Kasumi-1 (cell line): Measurements from ENCODE around the gene AK4.
"Not testable (repeated sequence)": the region's sequence is repeated elsewhere in the genome, so short reads cannot be mapped to it uniquely, and the experiment has no call there.

Experiments
- DNase-seq, 2 experiments: peaks; one replicate each; lab custom pipeline; 2025; lab: John Stamatoyannopoulos, UW

AK4 gene

DNA sequence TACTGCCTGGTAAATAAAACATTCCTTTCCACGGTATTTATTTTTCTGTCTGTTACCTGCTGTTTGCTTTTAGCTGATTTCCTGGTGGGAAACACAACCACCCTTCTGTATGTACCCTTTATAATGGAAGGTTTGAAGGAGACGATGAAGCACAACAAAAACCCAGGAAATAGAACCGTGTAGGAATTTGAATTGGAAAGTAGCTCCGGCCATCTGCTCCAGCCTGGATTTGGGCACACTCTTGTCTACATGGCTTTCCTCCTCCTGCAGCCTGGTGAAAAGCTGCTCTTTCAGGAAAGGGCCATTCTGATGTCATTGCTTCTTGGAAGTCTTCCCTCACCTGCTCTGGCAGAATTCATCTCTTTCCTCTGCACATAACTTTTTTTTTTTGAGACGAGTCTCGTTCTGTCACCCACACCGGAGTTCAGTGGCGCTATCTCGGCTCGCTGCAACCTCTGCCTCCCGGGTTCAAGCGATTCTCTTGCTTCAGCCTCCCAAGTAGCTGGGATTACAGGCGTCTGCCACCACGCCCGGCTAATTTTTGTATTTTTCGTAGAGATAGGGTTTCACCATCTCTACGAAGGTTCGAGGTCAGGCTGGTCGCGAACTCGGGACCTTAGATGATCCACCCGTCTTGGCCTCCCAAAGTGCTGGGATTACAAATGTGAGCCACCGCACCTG is 2.7 kb downstream of the AK4 start:
- DNase-seq, result no peak

DNA sequence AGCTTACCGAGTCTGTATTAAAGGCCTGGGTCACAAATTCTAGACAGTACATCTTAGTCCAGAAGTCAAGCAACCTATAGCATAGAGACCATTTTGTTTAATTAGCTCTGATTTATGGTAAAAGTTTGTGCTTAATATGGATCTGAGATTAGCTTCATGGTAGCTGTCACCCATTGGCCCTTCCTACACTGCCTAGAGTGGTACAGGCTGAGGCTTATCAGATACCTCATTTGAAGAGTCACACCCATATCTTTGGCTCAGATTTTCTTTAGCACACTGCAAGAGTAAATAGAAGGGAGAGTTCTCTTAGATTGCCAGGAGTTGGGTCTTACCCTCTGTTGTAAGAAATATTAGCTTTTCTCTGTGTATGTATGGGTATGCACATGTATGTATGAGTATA is 3.6 kb downstream of the AK4 start:
- DNase-seq, result no peak

DNA sequence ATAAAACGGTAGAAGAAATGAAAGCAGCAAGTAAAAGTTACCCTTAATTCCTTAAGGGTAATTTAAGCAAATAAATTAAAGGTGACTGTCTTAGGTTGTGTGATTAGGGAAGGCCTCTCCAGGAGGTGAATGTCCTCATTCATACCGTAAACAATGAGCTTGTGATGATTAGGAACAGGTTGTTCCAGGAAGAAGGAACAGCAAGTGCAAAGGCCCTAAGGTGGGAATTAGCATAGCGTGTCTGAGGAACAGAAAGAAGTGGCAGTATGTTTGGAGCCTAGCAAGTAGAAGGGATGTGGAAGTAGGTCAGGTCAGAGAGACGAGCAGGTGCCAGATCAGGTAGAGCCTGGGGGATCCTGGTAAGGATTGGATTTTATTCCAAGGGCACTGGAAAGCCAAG is 5.6 kb downstream of the AK4 start:
- DNase-seq, result no peak

DNA sequence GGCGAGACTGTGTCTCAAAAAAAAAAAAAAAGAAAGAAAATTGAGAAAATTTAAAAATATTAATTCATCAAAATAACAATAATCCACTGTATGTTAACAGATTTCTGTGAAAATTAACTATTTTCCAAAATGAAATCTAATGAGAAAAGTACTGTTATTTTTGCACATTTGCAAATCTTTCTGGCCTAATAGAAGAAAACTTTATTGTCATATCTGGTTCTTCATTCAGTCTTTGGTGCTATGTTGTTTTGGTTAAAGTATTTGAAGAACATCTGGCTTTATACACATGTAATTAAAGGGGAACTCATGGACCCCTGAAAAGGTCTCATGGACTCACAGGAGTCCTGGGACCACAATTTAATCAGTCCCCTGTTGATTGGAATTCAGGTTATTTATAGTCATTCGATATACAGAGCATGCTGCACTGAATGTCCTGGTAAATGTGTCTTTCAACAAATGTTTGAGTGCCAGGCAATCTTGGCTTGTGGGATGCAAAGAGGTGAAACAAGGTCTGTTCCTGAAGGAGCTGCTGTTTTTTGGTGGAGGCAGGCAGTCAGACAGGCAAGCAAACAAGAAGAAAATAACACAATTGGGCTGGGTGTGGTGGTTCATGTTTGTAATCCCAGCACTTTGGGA is 9.0 kb downstream of the AK4 start:
- no peak for DNase-seq

DNA sequence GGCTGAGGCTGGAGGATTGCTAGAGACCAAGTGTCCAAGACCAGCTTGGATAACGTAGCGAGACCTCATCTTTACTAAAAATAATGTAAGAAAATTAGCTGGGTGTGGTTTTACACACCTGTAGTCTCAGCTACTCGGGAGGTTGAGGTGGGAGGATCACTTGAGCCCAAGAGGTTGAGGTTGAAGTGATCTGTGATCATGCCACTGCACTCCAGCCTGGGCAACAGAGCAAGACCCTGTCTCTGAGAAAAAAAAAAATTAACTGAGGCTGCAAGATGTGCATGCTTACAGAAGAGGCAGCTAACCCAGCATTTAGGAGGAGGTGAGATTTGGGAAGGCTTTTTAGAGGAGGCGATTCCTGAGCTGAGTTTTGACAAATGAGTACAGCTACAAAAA is 9.5 kb downstream of the AK4 start:
- no peak for DNase-seq

DNA sequence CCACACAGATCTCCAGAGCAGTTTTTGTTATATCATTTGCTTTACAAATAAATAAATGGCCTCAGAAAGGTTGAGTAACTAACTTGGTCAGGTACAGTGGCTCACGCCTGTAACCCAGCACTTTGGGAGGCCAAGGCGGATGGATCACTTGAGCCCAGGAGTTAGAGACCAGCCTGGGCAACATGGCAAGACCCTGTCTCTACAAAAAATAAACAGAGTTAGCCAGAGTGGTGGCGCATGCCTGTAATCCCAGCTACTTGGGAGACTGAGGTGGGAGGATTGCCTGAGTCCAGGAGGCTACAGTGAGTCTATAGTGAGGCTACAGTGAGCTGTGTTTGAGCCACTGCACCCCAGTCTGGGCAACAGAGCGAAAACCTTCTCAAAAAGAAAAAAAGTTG is 11.3 kb downstream of the AK4 start:
- DNase-seq, result not testable (repeated sequence)

DNA sequence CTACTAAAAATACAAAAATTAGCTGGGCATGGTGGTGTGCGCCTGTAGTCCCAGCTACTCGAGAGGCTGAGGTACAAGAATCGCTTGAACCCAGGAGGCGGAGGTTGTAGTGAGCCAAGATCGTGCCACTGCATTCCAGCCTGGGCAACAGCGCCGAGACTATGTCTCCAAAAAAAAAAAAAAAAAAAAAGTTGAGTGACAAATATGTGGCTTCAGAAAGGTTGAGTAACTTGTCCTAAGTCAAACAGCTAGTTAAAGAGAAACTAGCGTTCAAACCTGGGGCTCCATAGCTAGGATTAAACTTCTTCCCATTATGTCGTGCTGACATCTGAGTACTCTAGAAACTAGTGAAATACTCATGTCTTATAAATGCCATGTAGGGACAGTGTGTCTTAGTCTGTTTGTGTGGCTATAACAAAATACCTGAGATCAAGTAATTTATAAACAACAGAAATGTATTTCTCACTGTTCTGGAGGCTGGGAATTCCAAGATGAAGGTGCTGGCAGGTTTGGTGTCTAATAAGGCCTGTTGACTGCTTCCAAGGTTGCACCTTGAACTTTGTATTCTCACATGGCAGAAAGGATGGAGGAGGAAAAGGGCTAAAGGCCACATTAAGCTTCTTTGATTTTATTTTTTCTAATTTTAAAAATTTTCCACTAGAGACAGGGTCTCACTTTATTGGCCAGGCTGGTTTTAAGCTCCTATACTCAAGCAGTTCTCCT is 12.0 kb downstream of the AK4 start:
- no peak for DNase-seq

DNA sequence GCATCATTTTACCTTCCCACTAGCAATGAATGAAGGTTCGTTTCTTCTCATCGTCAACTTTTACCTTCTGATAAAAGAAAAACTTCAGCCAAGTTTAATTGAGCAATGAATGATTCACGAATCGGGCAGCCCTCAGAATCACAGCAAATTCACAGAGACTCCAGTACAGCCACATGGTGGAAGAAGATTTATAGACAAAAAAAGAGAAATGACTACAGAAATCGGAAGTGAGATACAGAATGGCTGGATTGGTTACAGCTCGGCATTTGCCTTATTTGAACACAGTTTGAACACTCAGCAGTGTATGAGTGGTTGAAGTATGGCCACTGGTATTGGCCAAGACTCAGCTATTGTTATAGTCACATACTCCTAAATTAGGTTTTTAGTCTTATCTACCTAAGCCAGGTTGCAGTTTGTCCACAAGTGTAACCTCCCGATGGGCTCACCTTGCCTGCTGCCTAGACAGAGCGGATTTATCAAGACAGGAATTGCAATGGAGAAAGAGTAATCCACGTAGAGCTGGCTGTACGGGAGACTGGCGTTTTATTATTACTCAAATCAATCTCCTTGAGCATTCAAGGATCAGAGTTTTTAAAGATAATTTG is 15.3 kb downstream of the AK4 start:
- DNase-seq, result no peak

DNA sequence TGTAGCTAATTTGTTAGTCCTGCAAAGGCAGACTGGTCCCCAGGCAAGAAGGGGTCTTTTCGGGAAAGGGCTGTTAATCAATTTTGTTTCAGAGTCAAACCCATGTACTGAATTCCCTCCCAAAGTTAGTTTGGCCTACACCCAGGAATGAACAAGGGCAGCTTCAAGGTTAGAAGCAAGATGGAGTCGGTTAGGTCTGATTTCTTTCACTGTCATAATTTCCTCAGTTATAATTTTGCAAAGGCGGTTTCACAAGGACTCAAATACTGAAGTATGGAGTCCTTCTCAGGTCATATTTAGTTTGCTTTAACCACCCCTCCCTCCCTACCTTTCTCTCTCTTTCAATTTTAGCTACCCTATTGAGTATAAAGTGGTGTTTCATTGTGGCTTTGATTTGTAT is 16.1 kb downstream of the AK4 start:
- DNase-seq, result not testable (repeated sequence)

DNA sequence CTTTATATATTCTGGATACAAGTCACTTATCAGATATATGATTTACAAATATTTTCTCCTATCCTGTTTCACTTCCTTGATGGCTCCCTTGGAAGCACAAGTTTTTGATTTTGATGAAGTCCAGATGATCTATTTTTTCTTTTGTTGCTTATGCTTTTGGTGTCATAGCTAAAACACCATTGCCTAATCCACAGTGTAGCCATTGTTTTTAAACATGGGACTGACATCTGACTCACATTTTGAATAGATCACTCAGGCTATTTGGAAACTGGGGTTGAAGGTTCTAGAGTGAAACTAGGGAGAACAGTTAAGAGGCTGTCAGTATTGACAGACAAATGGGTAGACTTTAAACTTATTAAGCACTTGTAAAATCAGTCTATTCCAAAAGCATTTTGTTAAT is 16.6 kb downstream of the AK4 start:
- DNase-seq, result no peak

DNA sequence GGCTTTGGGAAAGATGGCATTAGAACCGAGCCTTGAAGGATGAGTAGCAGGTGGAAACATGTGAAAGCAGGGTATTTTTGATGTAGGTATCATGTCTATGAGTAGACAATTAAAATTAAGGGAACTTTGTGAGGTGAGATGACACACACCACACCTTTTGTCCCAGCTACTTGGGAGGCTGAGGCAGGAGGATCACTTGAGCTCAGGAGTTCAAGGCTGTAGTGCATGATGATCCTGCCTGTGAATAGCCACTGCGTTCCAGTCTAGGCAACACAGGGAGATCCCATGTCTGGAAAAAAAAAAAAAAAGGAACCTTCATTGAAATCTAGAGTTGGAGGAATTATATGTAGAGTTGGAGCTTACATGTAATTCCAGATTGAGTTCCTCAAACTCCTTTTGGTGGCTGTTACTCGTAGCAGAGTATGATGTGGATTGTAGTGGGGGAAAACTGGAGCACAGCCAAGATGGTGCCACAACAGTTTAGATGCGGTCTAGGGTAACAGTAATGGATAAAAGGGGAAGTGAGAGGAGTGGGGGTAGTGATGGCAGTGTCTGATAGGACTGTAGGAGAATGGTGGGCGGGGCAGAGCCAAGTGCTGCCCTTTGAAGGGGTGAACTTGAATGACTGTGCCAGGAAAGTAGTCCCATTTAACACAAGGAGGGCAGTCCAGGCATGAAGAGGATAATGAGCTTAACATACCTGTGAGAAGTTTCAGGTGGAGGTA is 17.4 kb downstream of the AK4 start:
- peak; percentile 98 for DNase-seq

DNA sequence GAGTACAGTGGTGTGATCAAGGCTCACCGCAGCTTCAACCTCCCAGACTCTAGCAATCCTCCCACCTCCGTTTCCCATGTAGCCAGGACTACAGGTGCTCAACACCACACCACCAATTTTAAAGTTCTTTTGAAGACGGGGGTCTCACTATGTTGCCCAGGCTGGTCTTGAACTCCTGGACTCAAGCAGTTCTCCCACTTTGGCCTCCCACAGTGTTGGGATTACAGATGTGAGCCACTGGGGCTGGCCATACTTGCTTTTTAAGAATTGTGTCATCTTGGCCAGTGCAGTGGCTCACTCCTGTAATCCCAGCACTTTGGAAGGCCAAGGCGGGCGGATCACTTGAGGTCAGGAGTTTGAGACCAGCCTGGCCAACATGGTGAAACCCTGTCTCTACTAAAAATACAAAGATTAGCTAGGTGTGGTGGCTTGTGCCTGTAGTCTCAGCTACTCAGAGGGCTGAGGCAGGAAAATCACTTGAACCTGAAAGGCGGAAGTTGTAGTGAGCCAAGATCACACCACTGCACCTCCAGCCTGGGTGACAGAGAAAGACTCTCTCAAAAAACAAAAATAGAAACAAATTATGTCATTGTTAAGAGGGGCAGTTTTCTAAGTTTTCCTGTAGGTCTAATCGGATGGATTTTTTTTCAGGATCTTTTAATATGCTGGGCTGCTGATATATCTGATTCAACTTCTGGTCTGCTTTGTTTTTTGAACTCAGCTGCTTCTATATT is 18.7 kb downstream of the AK4 start:
- DNase-seq, result no peak

DNA sequence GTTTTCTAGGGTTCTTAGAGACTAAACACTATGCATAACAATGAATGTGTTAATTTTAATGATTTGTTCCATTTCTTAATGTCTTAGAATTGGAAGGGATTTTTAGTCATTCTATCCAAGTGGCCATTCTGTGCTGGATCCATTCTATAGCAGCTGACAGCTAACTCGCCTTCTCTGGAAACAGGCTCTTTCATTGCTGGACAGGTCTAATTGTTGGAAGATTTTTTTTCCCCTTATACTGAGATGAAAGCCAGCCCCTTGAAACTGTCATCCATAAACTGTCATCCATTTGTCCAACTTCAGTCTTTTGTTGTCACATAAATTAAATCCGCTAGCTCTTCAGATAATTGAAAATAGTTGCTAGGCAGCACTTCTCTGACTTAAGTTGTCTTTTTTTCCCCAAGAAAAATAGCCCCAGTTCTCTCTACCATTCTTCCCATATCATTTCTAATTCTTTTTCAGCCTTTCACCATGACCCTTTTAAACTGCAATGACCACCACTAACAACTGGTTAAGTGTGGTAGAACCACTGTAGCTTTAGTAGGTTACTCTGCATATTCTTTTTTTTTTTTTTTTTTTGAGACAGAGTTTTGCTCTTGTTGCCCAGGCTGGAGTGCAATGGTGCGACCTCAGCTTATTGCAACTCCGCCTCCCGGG is 19.7 kb downstream of the AK4 start:
- no peak for DNase-seq

DNA sequence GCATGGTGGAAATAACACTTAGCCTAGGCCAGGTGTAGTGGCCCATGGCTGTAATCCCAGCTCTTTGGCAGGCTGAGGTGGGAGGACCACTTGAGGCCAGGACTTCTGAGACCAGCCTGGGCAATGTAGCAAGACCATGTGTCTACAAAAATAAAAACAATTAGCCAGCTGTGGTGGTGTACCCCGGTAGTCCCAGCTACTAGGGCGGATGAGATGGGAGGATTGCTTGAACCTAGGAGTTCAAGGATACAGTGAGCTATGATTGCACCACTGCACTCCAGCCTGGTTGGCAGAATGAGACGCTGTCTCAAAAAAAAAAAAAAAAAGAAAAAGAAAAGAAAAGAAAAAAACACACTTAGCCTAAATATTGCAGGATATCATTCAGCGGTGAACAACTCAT is 20.9 kb downstream of the AK4 start:
- DNase-seq, result no peak

DNA sequence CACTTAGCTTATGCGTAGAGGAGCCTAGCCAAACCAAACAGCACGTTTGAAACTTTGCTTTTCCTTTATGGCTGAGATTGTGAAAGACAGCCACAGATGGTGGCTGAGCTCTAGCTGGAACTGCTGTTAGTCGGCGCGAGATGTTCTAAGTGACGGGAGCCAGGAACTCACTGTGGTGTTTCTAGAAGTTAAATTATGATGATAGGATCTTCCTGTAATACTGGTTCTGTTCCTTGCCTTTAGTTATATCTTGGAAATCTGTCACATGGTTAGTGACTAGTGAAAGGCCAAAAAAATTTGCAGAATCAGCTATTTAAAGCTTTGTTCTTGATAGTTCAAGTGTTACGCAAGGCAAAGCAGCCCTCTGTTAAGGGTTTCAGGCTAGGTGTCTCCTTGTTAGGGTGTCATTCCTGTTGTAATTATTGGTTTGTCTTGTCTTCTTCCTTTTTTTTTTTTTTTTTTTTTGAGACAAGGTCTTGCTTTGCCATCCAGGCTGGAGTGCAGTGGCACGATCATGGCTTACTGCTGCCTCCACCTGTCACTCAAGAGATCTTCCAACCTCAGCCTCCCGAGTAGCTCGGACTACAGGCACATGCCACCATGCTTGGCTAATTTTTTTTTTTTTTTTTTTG is 22.6 kb downstream of the AK4 start:
- DNase-seq, result peak; percentile 77 to 80

DNA sequence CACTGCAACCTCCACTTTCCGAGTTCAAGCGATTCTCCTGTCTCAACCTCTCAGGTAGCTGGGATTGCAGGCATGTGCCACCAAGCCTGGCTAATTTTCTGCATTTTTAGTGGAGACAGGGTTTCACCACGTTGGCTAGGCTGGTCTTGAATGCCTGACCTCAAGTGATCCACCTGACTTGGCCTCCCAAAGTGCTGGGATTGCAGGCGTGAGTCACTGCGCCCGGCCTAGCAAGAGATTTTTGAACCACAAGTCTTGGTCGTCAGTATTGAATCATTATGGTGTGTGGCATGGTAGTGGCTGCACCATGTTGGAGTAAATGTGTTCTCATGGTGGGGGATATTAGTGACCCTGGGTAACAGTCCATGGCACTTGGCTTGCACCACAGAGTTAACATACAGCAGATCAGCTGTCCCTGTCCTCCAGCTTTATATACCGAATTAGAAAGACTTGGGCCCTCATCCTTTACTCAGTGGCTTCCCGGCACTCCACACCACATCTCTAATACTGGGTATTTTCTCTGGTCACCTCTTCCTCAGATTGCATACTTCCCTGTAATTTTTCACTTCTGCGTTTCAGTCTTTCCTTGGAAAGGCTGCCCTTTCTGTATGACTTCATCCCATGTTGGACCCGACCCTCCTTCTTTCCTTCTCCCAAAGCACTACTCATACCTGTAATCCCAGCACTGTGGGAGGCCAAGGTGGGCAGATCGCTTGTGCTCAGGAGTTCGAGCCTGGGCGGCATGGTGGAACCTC is 25.1 kb downstream of the AK4 start:
- no peak for DNase-seq

DNA sequence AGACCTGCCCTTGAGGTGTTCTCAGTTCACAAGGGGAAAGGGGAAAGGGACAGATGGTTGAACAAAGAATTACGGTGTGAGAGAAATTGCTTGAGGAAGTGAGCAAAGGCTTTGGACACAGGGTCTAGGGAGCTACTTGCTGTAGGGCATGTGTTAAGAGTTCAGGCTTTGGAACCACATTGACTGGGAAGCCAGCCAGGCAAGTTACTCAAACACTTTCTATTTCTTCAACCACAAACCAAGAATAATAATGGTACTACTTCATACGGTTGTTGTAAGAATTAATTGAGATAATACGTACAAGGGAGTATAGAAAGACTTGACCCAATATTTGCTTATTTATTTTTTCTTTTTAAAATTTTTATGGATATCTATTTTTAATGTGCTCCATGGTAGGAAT is 26.6 kb downstream of the AK4 start:
- peak; percentile 95 to 96 for DNase-seq

DNA sequence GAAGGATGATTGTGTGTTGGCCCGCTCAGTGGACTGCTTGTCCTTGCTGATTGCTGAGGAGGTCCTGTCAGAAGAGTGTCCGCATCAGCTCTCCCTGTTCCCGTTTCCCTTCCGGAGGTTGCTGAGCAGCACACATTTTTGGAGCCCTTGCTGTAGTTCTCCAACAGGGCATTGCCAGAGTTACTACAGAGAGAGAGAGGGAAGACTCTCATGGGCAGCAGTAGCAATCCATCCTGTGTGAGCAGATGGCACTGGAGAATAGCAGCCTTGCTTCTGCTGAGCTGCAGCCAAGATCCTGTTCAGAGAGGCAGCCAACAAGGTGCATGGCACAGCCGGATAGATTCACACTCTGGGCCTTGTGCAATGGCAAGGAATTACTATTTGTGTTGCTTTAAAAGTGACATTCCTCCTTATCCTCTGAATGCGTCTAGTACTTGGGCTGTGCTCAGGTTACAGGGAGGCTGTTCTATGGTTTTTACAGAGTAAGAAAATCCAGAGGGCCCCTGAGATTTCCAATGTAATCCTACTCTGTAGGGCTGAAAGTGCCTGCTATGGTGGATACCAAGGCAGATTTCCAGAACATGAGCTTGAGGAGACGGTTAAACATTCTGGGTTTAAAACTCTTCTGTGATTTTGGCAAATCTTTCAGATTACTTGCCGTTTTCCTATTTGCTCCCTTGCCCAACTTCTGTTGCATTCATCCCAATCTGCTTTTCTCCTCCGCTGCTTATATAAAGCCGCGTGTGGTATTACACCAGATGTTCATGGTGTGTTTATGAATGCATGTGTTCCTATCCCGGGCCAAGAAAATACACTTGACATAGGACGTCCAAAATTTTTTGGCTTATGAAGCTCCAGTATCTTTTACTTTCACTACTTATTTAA is 27.4 kb downstream of the AK4 start:
- no peak for DNase-seq

DNA sequence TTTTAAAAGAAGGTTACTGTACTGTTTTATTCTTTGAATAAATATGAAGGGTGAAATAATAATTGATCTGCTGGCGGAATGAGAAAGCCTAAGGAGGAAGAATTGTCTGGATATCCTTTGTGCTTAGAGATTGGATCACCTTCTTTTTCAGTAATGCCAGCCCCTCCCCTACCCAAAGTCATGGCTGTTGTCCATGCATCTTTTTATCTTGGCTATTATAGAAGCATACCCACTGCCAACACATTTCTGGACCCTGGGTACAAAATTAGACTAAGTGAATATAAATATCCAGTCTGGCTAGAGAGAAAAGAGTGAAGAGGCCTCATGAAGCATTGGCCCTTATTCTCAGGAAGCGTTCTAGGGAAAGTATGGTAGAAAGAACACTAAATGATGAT is 28.1 kb downstream of the AK4 start:
- no peak for DNase-seq
